Fibroblast of villous mesenchyme (primary cell): Measurements from ENCODE around the gene PKLR. TPM values are rescaled to one million over a fixed set of nuclear protein-coding genes. Genes with fewer than 3 reads are reported as not detected.
"Not testable (repeated sequence)": the region's sequence is repeated elsewhere in the genome, so short reads cannot be mapped to it uniquely, and the experiment has no call there.

Experiments
- DNase-seq: peaks from one replicate; pipeline ENCODE4 v3.0.0-alpha.2; 2010; ENCODE audit warnings: low read depth
- H3K4me3 ChIP-seq: 2 replicates; pipeline ENCODE4 v1.5.1; 2011; ENCODE audit warnings: low read depth, mild to moderate bottlenecking, low read length
- total RNA-seq: library from RNA; depleted of rRNA; stranded (reverse); fragments of >200 nt; gene quantifications from 2 replicates; pipeline ENCODE4 v1.2.3, GENCODE V29; 2012
- TF ChIP-seq, protein P1 (sequence below): IDR thresholded peaks from 2 replicates; pipeline ENCODE4 v1.5.1; 2012; ENCODE audit warnings: low read depth, mild to moderate bottlenecking, low read length; ENCODE audit not compliant: insufficient read depth

The PKLR gene
- total RNA-seq, 1 donor, result not detected

DNA sequence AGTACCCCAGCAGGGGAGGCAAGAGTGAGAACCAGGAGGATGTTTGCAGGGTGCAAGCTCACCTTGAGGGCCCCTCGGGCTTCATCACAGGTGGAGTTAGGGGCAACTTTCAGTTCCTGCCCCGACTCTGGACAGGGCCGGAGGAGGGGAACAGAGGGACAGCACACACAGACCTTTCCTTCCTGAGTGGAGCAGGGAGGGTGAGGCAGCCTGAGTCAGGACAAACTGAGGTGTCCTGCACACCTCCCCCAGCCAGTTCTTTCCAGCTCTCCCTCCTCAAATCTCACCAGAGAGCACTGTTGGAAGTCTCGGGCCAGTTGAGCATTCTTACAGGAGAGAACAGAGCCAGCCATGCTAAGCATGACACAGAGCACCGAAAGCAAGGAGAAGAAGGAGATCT, 47.4 kb downstream of the PKLR start:
- no peak for DNase-seq
- TF ChIP-seq, protein P1, sequence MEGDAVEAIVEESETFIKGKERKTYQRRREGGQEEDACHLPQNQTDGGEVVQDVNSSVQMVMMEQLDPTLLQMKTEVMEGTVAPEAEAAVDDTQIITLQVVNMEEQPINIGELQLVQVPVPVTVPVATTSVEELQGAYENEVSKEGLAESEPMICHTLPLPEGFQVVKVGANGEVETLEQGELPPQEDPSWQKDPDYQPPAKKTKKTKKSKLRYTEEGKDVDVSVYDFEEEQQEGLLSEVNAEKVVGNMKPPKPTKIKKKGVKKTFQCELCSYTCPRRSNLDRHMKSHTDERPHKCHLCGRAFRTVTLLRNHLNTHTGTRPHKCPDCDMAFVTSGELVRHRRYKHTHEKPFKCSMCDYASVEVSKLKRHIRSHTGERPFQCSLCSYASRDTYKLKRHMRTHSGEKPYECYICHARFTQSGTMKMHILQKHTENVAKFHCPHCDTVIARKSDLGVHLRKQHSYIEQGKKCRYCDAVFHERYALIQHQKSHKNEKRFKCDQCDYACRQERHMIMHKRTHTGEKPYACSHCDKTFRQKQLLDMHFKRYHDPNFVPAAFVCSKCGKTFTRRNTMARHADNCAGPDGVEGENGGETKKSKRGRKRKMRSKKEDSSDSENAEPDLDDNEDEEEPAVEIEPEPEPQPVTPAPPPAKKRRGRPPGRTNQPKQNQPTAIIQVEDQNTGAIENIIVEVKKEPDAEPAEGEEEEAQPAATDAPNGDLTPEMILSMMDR, result no peak
- peak overlapping the region; percentile 85 for H3K4me3 ChIP-seq

DNA sequence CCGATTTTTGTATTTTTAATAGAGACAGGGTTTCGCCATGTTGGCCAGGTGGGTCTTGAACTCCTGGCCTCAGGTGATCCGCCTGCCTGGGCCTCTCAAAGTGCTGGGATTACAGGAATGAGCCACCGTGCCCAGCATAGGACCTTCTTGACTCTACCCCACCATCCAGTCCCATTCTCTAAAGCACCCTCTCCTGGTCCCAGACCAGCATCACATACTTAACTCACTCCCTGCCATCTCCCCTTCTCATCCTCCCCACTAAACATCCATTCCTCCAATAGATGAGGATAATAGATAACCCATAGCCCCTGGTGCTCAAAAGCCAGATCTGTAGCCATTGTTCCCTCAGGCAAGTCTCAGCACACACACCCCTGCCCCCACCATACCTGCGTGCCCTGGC, 48.0 kb downstream of the PKLR start:
- DNase-seq, result no peak
- TF ChIP-seq, protein P1, result peak; percentile 17

DNA sequence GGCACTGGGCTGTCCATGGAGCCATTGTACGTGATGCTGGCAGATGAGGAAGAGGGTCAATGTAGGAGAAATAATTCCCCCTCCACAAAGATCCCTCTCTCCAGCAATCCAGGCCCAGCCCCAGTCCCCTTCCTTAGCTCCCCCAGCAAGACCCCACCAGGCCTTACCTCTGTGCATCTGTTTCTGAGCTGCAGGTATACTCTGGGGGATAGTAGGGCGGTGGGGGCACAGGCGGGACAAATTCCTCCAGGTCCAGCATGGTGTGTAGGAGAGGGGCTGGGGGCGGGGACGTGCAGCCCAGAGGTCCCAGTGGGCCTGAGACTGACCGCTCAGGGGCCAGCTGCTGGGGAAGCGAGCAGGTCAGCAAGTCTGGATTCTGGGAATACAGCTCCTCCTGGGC, 49.7 kb downstream of the PKLR start:
- no peak for DNase-seq
- H3K4me3 ChIP-seq, result no peak overlapping the region
- TF ChIP-seq, protein P1, result no peak

More for the DNA sequence above, 48.0 kb downstream of the PKLR start:
- H3K4me3 ChIP-seq, result peak overlapping the region; percentile 85

DNA sequence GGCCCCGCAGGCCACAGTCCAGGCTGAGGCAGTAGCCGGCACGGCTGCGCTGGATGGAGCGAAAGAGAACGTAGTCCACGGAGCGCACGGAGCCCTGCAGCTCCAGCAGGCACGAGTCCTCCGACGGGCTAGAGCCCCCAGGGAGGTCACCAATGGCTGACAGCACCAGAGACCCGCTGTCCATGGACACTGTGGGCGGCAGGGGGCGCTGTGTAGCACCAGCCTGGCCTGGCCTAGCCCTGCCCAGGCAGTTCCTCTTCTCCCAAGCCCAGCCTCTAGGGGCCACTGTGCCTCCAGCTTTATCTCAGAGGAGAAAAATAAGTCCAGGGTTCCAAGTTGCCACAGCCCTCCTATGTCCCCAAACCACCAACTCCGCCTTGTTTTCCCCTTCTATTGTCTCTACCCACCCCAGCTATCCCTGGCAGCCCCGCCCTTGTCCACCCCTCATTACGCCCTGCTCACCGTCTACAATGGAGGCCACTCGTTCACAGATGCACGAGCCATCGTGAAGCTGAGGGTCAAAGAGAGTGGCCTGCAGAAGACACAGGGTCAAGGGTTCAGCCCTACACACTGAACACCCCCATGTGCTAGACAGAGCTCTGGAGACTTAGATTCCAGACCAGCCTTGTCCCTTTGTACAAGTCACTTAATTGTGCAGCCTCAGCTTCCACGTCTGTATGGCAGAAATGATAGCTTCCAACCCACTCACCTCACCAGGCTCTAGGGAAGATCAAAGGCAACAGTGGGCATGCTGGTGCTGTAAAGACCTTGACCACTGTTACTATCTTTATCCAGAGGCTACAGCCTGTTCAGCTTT, 50.4 kb downstream of the PKLR start:
- TF ChIP-seq, protein P1, result peak; percentile 99
- no peak overlapping the region for H3K4me3 ChIP-seq
- DNase-seq, result peak; percentile 92

DNA sequence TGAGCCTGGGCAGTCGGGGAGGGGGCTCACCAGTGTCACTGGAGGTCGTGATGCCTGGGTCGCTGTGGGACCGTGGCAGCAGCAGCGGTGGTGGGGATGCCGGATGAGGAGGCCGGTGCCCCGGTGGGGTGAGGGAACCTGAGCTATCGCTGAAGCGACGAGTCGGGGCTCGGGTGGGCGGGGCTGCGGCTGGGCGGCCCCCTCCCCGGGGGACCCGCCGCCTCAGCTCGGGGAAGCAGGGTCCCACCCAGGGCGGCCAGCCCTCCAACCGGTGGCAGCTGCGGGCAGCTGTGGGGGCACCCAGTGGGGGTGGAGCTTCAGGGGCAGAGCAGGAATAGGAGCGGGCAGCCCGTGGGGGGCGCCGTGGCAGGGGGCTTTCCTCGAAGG, 51.0 kb downstream of the PKLR start:
- no peak overlapping the region for H3K4me3 ChIP-seq
- no peak for DNase-seq
- TF ChIP-seq, protein P1, result no peak

DNA sequence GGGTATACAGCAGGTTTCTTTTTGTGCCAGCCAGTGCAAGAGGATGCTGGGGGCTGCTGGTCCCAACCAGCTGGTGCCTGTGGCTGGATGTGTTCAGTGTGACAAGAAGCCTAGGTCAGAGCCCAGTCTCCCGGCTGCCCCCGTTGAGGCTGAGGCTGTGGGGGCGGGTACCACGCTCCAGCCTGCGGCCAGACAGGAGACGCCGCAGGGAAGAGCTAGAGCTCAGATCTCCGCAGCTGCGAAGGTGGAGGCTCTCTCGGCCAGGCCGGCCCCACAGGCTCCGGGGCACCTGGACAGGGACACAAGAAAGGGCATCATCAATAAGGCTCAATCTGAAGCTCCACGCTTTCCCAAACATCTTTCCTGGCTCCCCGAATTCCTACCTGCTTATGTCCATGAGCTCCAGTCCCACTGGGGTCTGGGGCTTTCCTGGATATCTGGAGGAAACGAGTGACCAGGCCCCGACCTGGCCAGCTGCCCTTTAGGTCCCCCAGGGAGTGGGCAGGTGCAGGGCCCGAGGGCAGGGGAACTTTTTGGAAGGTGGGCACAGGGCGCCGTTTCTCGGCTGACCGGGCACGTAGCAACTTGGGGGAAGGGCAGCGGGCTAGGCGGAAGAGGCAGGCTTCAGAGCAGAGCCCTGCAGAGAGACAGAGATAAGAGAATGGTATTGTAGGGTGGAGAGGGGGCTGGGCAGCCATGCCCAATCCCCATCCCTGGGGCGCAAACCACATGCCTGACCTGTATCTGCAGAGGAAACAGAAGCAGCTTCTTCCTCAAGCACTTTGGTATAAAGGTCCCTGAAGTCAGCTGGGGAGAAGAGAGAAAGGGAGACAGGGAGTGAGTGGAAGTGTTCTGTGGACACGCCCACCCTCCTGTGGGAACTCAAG, 53.3 kb downstream of the PKLR start:
- DNase-seq, result no peak
- H3K4me3 ChIP-seq, result no peak overlapping the region
- TF ChIP-seq, protein P1, result no peak

DNA sequence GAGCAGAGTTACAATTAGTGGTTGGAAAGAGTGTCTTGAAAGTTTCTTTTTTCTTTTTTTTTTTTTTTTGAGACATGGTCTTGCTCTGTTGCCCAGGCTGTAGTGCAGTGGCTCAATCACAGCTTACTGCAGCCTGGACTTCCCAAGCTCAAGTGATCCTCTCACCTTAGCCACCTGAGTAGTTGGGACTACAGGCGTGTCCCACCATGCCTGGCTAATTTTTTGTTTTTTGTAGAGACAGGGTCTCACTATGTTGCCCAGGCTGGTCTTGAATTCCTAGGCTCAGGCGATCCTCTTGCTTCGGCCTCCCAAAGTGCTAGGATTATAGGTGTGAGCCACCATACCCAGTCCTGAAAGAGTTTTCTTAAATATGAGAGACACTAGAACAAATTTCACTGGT, 54.4 kb downstream of the PKLR start:
- not testable (repeated sequence) for H3K4me3 ChIP-seq, DNase-seq
